Measurements from ENCODE around the gene MYMX. TPM values are rescaled to one million over a fixed set of nuclear protein-coding genes. Genes with fewer than 3 reads are reported as not detected.

MYMX gene
- total RNA-seq (2022; extraction: Qiagen RNA extraction) = not detected in 5 replicates

DNA sequence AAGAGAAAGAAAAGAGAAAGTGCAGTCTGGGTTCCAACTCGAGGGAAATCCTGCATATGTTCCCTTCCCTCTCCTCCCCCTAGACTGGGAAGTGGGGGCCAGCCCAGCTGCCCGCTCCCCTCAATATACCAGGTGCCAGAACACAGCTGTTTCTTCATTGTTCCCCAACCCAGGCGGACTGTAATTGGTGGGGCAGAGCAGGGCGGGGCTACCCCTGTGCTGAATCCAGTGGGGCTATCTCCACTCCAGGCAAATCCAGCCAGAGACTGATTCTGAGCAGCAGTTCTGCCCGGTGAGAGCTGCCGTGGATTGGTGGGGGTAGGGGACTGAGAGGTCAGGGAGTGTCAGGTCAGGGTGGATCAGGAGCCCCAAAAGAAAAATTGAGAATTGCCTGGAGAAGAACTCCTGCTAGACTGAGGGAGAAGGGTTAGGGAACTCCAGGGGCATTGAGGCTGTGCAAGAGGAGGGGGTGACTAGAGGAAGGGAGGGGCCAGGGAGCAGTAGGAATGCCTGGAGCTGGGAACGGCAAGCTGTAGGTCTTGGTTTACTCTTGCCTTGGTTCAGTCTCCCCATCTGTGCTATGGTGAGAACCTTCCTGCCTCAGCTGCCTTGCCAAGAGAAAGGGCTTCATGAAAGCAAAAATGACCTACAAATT lies at the start of gene MYMX:
Gene MYMX, plus strand, starts transcription at position 250 of the 655 bp plus-strand sequence. CDS start 546 bp downstream, outside the sequence.

DNA sequence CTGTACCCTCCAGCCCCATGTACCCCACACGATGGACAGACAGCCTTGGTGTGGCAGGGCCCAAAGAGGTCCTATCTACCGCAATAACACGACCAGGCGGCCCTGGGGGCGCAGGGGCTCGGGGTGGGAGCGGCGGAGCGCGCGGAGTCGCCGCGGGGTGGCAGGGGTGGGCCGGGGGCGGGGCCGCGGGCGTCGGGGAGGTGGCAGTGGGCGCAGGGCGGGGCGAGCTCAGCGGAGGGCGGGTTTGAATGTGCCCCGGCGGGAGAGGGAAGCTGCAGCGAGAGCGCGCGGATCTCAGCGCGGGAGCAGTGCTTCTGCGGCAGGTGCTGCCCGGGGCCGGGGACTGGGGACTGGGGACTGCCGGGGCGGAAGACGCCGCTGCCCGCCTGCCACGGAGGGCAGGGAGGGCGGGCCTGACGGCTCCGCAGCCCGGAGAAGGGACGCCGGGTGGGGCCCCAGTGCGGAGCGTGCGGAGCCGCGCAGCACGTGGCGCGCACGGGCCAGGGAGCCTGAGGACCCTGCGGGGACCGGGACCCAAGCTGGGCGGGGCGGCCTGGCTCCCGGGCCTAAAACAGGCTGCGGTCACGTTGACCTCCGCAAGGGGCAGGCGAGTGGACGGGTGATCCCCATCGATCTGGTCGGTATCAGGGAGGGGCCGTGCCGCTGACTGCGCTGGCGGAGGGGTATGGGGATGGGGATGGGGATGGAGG lies 6.7 kb downstream of the MYMX start, which contains the start of gene SLC29A1:
Gene SLC29A1, plus strand, starts transcription at position 277 of the 710 bp plus-strand sequence. CDS start 3,719 bp downstream, outside the sequence.

DNA sequence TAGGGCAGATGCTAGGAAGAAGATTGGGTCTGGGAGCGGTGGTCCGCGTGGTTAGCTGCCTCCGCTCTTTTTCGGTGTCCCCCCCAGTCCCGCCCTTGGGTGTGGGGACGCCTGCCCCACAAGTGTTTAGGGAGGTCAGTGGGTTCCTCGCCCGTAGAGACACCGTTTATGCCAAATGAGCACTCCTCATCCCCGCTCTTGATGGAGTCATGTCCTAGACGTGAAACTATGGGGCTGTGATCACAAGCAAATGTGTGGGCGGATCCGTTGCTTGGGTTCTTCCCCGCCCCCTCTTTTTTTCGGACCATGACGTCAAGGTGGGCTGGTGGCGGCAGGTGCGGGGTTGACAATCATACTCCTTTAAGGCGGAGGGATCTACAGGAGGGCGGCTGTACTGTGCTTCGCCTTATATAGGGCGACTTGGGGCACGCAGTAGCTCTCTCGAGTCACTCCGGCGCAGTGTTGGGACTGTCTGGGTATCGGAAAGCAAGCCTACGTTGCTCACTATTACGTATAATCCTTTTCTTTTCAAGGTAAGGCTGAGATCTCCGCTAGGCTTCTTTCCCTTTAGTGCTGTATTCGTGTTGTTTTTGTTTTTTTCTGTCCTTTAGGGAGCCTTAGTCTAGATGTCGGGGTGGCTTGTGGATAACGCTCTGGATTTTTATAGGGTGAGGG lies 30.1 kb downstream of the MYMX start, which contains the start of gene HSP90AB1:
Gene HSP90AB1, plus strand, starts transcription at position 439 of the 675 bp plus-strand sequence. CDS start 1,529 bp downstream, outside the sequence.

DNA sequence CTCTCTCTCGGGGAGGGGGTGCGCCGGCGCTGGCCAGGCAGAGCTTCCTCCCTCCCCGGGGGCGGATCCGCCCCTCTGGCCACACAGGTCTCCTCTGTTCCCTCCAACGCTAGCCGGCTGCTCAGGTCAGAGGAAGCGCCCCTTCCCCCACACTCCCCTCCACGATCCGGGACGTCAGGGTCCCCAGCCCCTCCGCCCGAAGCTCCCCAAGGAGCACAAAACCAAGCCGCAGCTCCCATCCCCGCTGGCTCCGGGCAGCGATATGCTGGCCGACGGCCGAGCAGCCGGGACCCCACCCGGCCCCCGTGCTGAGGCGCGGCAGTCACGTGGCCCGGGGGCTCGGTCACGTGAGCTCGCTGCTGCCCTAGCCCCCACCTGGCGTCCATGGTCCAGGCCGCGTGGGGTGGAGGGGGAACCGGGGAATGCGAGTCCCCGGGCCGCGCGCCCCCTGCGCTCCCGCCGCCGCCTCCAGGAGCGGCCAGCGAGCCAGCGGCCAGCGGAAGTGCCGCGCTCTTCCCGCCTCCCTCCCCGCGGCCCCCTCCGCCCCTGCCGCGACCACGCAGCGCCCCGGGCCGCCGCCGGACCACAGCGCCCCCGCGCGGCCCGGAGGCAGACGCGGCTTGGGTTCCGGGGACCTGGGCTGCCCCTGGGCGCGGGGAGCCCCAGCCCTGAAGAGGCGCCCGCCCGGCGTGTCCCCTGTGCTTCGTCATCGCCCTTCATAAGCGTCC lies 40.5 kb downstream of the MYMX start, which contains the start of gene SLC35B2:
Gene SLC35B2, minus strand, starts transcription at position 504 of the 728 bp plus-strand sequence. Its CDS starts 118 bp downstream, at position 386.

GRCh38 chr6:44265007-44265721 lies 48.4 kb downstream of the MYMX start, which contains the start of gene NFKBIE:
TSS of gene NFKBIE (minus strand) at chr6:44265551. CDS start at chr6:44265346, 205 bp downstream.

Other genes starting within 250 kb of the MYMX start
- 56.6 to 72.7 TPM (median 66.3 TPM) in 5 replicates for gene MRPL14, start 89.5 kb upstream of the MYMX start, total RNA-seq (2022; extraction: Qiagen RNA extraction)
- gene TMEM63B, start 89.4 kb upstream of the MYMX start, total RNA-seq (2022; extraction: Qiagen RNA extraction) = 11.7 to 16.2 TPM (median 14.1 TPM) in 5 replicates
- 0.05 TPM in 1 of 5 replicates, not detected in the others for gene CAPN11, start 58.1 kb upstream of the MYMX start, total RNA-seq (2022; extraction: Qiagen RNA extraction)
- gene SLC29A1, start 6.7 kb downstream of the MYMX start, total RNA-seq (2022; extraction: Qiagen RNA extraction) = 40.5 to 52.5 TPM (median 48.2 TPM) in 5 replicates
- 1,035 to 1,319 TPM (median 1,095 TPM) in 5 replicates for gene HSP90AB1, start 30.2 kb downstream of the MYMX start, total RNA-seq (2022; extraction: Qiagen RNA extraction)
- gene SLC35B2, start 40.6 kb downstream of the MYMX start, total RNA-seq (2022; extraction: Qiagen RNA extraction) = 55.0 to 66.9 TPM (median 65.8 TPM) in 5 replicates
- 5.7 to 8.2 TPM (median 7.0 TPM) in 5 replicates for gene NFKBIE, start 48.6 kb downstream of the MYMX start, total RNA-seq (2022; extraction: Qiagen RNA extraction)
- gene TMEM151B, start 53.5 kb downstream of the MYMX start, total RNA-seq (2022; extraction: Qiagen RNA extraction) = 0.08 to 0.18 TPM (median 0.13 TPM) in 5 replicates
- gene AARS2, start 96.4 kb downstream of the MYMX start, total RNA-seq (2022; extraction: Qiagen RNA extraction) = 5.6 to 8.2 TPM (median 6.8 TPM) in 5 replicates
- not detected in 5 replicates for gene SPATS1, start 125.7 kb downstream of the MYMX start, total RNA-seq (2022; extraction: Qiagen RNA extraction)
- 11.0 to 17.0 TPM (median 12.0 TPM) in 5 replicates for gene CDC5L, start 170.8 kb downstream of the MYMX start, total RNA-seq (2022; extraction: Qiagen RNA extraction)